NCI-H146 treated with DMSO at 0.1 percent for 48 hours (cell line): Measurements from ENCODE around the gene RAPGEF1.
"Not testable (repeated sequence)": the region's sequence is repeated elsewhere in the genome, so short reads cannot be mapped to it uniquely, and the experiment has no call there.

Experiments
- DNase-seq: peaks from one replicate; lab custom pipeline; 2025; ENCODE audit not compliant: unreplicated experiment; lab: John Stamatoyannopoulos, UW

The RAPGEF1 gene

DNA sequence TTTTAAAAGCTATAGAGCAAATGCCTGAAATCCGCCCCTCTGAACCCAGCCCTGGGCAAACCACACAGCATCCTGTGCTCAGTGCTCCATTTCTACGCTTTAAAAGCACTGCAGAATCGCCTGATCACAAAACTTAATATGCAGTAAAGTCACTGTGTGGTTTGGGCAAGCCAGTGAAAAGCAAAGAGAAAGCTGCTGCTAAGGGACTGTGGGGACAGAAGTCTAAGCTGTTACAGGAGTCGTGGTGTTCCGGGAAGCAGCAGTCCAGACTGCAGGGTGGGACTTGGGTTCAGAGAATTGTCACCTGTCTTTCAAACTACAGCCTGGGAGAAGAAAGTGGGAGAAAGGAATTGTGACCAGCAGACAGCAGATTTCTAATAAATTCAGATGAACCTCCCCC lies 8.2 kb downstream of the RAPGEF1 start:
- DNase-seq = no peak

DNA sequence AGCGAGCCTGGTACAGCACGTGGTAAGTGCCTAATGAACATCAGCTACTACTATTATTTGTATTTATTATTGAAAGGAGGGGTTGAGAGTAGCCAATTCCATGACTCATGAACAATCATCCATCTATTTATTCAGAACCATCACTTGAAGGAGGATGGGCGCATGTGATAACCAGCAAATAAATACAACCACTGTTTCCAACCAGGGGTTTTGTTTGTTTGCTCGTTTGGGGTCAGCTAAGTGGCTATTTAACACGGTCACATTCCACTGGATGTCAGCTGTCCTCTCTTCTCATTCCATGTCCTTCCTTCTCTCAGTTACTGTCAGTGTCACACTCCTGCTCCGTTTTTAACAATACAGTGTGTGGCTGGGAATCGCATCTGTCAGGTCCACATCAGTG lies 8.6 kb downstream of the RAPGEF1 start:
- no peak for DNase-seq

DNA sequence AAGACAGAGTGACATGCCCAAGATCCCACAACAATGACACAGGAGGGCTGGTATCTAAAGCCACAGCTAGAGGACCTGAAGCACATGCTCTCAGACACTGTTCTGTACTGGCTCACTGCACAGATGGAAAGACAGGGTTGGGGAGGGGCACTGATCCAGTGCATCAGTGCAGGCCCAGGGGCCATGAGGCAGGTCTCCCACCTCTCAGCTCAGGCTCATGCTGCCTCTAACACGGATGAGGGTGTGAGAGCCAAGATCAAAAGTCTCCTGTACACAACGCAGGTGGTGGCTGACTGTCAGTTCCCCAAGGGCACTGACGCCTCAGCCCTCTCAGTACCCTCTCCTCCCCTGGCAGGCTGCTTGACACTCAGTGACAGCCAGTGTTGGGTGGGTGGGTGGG lies 10.9 kb downstream of the RAPGEF1 start:
- DNase-seq = no peak

DNA sequence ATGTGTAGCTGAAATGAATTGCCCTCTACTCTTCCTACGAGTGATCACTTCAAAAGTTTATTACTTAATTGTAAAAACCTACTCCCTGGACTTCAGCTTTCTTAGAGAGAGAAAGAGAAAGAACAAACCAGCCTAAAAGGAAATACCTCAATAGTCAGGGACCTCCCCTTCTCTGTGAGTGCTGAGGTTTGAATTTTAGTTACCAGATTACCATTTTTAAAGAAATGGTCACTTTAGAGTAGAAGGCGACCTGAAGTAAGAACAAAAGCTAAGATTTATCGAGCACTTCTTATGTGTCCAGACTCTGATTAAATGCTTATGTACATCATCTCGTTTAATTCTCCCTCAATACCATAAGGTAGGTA lies 11.3 kb downstream of the RAPGEF1 start:
- no peak for DNase-seq

DNA sequence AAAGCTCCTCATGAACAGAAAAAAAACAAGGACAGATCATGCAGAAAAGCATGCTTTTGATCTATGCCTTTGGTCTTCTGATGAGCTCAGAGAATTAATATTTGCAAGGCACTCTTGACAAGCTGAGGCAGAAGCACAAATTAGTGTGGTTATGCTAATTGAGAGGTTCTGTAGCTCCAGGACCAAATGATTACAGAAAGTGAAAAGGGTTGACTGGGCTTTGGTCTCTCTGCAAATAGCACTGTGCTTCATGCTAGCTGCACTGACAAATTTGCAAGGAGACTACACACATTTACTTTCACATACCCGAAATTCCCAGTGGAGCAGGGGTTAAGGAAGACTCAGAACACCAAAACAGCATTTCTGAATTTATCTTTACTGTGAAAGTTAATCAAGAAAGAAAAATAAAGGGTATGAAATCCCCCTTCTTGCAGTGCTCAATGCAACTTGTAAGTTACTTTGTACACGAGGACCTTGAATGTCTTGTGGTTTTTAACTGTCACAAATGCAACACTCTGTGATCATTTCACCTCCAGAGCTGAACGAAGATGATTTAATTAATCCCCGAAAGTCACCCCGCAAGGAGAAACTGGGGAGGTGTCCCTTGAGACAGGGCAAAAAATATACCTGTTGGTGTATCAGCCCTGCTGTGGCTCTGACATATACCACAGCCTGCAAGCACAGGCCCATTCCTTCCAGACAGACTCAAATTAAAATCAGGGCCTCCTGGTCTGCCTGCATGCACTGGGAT lies 11.9 kb downstream of the RAPGEF1 start:
- DNase-seq = no peak

DNA sequence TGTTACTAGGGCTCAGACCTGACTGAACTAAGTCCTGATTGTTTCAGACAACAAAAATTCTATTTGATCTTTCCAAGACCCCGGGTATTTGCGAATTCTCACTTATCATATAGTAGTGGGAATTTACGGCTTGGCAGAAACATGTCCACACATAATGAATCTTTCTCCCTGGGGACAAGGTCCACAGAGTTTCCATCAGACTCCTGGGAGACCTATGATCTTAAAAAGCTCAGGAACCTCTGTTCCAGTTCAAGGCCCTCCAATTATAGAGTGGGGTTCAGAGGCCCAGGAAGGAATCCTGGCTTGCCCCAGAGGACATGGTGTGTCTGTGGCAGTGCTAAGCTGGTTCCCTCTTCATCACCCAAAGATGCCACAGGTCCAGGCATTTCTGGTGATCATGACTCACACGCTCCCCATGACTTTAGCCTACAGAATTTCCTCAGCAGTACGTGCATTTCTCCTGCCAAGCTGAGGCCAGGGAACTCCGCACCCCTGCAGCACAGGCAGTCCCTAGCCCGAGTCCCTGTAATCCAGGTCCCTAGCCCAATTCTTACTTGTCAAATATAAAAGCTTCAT lies 12.6 kb downstream of the RAPGEF1 start:
- no peak for DNase-seq

DNA sequence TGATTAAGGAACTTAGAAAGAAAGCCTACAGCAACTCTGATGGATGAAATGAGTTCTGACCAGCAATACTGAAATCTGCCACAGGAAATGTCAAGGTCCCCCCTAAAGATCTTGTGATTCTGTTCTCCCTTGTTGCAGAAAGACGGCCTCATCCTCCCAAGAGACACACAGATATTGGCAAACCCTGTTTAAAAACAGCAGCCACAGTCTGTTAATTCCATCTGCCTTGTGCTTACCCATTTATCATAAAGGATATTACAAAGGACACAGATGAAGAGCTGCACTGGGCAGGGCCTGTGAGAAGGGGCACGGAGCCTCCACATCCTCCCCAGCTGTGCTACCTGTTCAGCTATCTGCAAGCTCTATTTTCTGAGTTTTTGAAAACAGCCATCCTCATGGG lies 15.2 kb downstream of the RAPGEF1 start:
- DNase-seq = no peak

DNA sequence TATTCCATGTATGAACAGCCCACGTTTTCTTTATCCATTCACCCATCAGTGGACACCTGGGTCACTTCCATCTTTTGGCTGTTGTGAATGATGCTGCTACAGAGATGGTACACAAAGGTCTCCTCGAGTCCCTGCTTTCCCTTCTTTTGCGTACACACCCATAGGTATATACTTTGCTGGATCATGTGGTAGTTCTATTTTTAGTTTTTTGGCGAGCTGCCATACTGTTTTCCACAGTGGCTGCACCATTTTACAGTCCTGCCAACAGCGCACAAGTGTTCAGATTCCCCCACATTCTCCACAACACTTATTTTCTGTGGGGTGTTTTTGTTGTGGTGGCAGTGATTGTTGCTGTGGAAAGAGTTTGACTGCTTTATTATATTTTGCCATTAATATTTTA lies 16.2 kb downstream of the RAPGEF1 start:
- no peak for DNase-seq

DNA sequence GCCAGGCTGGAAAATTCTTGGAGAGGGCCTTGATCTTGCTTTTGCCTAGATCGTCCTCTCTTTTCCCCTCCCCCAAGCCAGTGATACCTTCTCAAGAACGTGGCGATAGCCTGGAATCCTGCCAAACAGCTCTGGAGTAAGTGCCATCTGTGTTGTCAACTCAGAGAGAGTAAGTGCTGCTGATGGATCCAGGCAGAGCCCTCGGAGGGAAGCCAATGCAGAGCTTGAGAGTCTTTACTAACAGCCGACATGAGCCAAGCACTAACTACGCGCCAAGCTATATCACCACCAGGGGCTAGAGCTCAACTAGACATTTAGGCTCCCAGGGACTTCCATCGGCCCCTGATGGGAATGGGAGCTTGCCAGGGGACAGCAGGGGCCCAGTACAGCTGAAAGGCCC lies 17.6 kb downstream of the RAPGEF1 start:
- DNase-seq = no peak

DNA sequence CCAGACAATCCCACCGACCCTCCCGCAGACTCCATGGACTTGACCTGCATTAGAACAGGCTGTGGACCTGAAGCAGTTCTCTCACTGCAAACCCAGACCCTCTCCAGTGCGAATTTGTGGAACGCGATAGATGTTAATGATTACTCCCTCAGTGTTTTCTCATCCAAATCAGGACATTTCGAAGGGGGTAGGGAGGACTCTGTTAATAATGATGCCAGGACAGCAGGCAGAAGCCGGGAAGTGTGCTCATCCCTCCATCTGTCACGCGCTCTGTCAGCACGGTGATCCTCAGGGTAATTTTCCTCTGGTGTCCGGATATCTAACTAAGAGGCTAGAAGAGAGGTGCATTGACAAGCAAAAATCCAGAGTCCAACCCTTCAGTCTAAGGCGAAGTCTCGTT lies 18.8 kb downstream of the RAPGEF1 start:
- no peak for DNase-seq

DNA sequence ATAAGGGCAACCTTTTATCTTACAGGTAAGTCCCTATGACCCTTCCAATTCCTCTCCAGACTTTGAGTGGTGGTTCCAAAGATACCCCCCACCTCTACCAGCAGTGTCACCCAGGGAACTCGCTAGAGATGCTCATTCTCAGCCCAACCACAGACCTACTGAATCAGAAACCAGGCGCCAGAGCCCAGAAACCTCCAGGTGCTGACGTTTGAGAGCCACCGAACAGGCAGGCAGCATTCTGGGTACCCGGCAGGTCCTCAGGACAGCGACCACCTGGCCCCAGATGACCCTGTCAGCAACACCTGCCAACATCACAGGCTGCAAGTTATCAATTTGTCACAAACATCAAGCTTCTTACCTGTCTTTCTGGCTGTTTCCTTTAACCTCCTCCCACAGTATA lies 19.5 kb downstream of the RAPGEF1 start:
- no peak for DNase-seq

DNA sequence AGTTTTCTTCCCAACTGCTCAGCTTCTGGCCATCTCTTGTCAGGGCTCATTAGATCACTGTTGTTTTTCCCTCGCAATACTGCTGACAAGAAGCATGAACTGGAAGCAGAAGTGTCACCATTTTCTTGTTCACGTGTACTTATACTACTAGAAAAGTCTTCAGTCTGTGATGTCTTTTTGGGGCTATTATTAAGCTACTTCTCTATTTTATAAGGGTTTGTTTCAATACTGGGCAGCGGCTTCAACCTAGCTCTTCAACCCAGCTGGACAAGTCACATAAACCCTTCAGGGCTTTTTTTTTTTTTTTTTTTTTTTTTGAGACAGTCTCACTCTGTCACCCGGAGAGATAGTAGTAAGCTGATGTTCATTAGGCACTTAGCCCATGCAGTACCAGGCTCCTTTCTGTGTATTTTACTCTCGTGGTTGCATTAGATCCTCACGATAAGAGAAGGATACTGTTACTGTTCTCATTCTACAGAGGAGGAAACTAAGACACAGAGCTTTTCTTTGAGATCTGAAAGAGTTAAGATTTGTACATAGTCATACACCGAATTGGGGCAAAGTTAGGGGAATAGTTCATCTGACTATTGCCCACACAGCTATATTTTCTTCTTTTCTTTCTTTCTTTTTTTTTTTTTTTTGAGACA lies 20.5 kb downstream of the RAPGEF1 start:
- DNase-seq = no peak

DNA sequence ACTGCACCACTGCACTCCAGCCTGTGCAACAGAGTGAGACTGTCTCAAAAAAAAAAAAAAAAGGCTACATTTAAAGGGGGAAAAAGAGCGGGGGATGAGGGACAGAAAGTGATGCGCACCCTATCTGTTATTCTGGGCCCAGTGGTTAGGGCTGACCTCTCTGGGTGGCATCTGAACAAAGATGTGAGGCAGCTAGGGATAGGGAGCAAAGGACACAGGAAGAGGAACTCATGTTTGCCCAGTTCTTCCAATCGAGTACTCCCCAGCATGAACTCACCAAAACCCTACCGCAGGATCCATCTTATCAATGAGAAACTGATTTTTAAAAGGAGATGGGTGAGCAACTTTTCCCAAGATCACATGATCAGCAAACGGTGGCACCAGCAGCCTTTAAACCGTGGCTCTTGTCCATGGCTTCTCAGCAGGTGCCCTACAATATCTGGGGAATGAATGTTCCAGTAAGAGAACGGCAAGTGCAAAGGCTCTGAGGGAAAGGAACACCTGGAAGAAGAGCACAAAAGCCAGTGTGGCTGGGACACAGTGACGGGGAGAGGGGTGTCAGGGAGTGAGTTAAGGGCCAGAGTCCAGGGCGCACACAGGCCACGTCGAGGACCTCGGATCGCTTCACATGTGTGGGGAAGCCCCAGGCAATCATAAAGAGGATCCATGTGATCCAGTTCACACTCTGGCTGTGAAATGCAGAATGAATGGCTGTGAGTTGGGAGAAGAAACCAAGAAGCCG lies 22.0 kb downstream of the RAPGEF1 start:
- DNase-seq = no peak

DNA sequence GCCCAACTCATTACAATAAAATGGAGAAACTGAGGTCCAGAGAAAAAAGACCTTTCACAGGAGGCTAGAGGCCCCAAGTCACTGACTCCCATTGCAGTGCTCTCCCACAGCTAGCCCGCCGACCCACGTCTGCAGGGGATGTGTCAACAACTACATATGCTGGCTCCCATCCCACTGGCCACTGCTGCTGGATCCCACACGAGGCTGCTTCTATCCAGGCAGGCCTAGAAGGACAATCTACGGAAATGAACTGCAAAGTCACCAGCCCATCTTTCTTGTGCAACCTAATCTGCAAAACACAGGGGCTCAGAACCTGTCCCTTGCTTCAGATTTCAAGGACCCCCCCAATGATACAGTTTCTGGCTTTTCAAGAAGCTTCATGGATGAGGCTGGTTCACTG lies 24.0 kb downstream of the RAPGEF1 start:
- no peak for DNase-seq

DNA sequence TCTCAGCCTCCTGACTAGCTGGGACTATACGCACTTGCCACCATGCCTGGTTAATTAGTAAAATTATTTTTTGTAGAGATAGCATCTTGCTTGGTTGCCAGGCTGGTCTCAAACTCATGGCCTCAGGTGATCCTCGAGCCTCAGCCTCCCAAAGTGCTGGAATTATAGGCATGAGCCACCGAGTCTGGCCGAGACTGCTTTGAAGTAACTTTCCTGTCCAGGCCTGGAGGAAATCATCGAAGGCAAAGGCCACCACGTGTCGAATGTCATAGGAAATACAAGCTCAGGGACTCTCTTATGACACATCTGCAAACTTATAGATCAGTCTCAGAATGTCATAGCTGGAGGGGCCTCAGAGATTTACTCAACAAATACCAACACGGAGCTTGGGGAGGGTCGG lies 25.1 kb downstream of the RAPGEF1 start:
- DNase-seq = no peak

DNA sequence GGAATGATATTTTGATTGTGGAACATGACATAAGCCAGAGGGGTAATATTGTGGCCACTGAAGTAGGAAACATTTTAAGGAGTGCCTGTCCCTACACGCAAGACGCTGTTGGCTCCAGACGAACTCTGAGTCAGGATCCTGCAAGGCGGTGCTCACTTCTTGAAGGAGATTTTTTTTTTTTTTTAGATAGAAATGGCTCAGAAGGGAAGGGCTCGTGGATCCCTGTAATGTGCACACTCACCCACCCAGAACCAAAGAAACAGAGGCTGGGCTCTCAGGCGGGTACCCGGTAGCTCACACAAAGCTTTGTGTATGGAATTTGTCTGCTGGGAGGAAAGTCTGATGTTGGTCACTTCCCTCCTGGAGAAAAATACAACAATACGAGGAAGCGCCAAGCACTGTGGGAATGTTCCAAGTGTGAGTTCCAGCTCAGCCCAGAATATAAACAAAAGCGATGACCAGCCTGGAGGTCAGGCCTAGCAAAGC lies 25.7 kb downstream of the RAPGEF1 start:
- no peak for DNase-seq

DNA sequence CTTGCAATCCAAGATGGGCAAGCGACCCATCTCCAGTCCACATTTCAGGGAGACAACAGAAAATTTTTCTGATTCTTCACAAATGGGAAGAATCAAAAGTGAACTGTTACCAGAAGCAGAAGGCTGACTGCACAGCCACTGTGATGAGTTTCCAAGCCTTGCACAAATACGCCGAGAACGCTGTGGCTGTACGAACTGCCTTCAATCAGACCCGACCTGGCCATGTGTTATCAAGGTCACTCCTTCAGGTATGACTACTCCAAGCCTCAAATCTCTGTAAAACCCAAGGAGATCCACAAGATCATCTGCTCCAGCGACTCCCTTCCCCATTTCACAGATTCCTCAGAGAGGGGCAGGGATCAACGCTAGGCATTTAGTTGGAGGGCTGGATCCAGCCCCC lies 26.9 kb downstream of the RAPGEF1 start:
- no peak for DNase-seq

DNA sequence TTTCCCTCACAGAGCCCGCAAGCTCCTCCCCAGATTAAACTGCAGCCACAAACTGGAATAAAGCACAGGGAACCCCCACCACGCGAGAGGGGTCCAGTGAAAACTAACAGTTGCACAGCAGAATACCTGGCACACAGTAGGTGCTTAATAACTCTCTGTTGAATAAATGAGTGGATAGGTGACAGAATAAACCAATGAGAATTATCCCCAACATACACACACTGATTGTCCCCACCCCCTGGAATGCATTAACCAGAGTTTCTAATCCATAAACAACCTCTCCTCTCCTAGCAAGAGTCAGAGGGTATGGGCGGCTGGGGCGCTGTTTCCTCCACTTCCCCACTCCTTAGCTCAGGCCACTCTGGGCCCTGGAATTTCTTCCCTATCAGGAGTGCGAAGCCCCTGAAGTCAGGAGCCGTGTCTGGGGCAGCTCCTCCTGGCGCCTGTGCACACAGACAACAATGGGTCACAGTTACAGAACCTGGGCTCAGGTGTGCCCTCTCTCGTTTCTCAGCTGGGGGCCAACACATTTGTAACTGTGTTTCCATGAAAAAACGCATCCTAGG lies 27.6 kb downstream of the RAPGEF1 start:
- DNase-seq = no peak

DNA sequence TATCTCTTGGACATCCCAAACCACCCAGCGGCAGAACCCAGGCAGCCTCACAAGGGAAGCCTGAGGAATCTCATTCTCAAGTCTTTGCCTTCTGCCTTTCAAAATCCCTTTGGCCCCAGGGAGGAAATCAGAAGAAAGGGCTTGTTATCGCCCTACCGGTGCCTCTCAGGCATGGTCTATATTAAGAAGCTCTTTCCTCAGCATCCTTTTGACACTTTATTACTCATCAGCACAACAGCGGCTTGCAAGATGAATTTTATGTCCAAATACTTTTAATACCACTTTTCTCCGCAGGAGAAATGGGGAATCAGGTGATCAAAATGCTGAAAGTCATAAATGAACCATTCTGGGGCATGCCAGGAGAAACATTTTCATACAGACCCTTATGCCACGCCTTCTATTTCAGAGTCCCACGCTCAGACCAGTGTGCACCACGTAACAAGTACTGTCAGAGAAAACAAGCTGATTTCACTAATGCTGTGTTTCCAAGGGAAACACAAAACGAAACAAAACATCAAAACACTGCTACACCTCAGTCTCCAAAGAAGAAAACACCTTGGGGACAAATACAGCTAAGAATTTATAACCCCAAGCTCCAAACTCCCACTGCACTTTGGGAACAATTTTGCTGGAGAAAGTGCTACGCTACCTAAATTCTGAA lies 30.0 kb downstream of the RAPGEF1 start:
- DNase-seq = no peak

DNA sequence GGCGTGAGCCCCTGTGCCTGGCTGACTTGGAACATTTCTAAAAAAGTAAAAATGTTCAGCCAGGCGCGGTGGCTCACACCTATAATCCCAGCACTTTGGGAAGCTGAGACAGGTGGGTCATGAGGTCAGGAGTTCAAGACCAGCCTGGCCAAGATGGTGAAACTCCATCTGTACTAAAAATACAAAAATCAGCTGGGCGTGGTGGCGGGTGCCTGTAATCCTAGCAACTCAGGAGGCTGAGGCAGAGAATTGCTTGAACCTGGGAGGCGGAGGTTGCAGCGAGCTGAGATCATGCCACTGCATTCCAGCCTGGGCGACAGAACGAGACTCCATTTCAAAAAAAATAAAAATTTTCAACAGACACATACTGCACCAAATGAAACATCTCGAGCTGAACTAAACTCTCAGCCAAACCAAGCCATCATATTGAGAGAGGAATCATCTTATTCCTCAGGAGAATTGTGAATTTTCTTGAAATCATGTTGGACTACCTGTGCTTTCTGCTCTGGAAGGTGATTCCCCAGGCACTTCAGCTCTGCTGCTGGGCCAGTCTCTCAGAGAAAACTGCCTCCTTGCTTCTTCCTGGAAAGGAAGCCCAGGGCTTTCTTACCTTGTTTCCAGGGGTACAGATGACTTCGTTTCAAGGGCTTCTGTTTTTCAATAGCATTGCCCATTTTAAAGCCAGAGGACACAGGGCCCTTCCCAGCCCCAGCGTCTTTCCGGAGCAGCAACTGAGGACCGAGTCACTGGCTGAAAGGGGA lies 30.7 kb downstream of the RAPGEF1 start:
- DNase-seq = not testable (repeated sequence)
